GM12864 (cell line): Measurements from ENCODE around the gene CCDC9B.

Source experiments
- DNase-seq: peaks from one replicate; pipeline ENCODE4 v3.0.0-alpha.2; 2011; ENCODE audit warnings: low read depth
- H3K4me3 ChIP-seq: 2 replicates; pipeline ENCODE4 v1.5.1; 2011; ENCODE audit warnings: mild to moderate bottlenecking, low read depth, low read length, control low read depth
- TF ChIP-seq, protein P1 (sequence below): IDR thresholded peaks from 2 replicates; pipeline ENCODE4 v1.5.1; 2011; ENCODE audit warnings: low read depth, mild to moderate bottlenecking, moderate library complexity, low read length, control low read depth, inconsistent platforms; ENCODE audit errors: missing control alignments

The CCDC9B gene

DNA sequence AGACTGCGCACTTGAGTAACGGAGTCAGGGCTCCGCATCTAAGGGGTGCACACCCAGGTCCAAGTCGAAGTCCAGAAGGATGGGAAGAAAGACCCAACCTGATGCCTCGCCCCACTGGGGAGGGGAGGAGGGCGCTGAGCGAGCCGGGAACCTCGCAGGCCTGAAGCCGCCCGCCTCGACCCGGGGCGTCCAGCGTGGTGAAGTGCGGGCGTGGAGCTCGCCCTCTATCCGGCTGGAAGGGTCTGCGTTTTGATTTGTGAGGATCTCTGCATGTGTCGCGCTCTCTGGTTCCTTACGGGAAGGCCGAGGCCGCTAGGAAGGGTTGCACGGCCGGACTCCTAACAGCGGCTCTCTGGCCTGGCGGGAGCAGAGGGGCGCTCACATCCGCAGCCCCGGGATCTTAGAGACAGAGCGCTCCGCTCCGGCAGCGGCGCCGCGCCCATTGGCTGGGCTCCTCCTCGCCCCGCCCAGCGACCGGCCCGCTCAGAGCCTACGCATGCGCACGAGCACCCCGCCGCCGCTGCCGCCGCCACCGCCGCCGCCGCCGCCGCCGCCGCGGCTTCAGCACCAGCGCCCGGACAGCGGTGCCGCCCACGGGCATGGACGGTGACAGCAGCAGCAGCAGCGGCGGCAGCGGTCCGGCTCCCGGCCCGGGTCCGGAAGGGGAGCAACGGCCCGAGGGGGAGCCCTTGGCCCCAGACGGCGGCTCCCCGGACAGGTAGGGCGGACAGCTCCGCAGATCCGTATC is 17.2 kb upstream of the CCDC9B start, which contains the start of gene DISP2:
Gene DISP2 (plus strand): TSS at position 497 of the 748 bp plus-strand sequence. CDS start 103 bp downstream, at position 600.
- DNase-seq = no peak
- TF ChIP-seq, protein P1, sequence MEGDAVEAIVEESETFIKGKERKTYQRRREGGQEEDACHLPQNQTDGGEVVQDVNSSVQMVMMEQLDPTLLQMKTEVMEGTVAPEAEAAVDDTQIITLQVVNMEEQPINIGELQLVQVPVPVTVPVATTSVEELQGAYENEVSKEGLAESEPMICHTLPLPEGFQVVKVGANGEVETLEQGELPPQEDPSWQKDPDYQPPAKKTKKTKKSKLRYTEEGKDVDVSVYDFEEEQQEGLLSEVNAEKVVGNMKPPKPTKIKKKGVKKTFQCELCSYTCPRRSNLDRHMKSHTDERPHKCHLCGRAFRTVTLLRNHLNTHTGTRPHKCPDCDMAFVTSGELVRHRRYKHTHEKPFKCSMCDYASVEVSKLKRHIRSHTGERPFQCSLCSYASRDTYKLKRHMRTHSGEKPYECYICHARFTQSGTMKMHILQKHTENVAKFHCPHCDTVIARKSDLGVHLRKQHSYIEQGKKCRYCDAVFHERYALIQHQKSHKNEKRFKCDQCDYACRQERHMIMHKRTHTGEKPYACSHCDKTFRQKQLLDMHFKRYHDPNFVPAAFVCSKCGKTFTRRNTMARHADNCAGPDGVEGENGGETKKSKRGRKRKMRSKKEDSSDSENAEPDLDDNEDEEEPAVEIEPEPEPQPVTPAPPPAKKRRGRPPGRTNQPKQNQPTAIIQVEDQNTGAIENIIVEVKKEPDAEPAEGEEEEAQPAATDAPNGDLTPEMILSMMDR = no peak
- H3K4me3 ChIP-seq = peak within 1 kb of the TSS; percentile 58

DNA sequence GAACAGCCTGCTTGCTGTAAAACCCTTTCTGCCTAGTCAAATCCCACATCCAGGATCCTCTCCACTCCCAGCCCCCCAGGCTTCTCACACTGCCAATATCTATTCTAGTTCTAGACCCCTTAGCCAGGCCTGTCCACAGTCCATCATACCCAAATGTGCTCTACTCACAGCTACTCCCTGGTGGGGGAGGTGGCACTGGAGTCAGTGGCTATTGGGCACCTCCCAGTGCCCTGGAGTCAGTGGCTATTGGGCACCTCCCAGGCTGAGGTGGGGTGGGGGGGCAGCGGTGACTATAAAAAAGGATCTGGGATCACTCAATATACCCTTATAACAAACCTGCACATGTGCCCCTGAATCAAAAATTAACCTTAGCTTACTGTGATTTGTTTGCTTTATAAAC is 16.5 kb upstream of the CCDC9B start:
- TF ChIP-seq, protein P1 = no peak
- H3K4me3 ChIP-seq = no peak overlapping the region
- no peak for DNase-seq

DNA sequence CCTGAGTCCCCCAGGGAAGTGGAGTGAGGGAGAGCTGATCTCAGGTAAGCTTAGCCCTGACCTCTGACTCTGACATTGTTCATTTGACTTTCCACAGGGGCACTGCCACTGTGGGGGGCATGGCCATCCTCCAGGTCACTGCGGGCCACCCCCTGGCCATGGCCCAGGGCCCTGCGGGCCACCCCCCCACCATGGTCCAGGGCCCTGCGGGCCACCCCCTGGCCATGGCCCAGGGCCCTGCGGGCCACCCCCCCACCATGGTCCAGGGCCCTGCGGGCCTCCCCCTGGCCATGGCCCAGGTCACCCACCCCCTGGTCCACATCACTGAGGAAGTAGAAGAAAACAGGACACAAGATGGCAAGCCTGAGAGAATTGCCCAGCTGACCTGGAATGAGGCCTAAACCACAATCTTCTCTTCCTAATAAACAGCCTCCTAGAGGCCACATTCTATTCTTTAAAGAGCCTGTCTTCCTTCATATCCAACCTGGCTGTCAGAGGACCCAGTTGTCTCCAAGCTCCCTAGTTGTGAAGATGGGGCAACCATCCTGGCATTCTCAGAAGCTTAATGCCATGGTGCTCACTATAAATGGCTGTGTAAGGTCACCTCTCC is 15.3 kb upstream of the CCDC9B start:
- TF ChIP-seq, protein P1 = no peak
- no peak overlapping the region for H3K4me3 ChIP-seq
- no peak for DNase-seq

DNA sequence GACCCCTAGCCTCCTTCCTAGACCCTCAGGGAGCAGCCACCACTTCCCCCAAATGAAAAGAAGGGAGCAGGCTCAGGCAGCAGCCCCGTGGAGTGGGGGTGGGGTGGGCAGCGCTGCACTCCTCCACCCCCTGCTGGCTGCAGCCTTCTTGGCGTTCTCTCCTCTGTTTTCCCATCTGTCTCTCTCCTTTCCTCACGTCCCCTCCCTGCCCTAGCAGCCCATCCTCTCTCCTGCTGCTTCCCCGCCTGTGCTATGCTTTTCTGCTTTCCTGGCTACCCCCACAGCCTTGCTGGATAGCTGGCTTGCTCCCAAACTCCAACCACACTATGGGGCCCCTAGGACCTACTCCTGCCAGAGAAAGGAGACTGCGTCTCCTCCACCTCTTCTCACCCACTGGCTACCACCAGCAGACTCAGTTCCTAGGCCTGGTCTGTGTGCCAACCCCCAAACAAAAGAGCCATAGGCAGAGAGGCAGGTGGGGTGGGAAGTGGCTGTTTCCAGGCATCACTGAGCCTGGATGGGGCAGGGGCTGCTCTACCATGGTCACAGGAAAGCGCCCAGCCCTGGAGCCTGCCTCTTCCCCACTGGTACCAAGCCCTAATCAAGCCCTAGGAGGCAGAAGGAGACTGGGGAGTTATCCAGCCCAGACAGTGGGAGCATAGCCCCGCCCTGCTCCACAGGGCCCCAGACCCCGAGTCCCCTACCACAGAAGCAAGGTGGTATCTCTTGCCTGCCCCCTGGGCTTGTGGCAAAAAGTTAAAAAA is 13.9 kb upstream of the CCDC9B start:
- H3K4me3 ChIP-seq = no peak overlapping the region
- TF ChIP-seq, protein P1 = peak; percentile 44
- DNase-seq = no peak

DNA sequence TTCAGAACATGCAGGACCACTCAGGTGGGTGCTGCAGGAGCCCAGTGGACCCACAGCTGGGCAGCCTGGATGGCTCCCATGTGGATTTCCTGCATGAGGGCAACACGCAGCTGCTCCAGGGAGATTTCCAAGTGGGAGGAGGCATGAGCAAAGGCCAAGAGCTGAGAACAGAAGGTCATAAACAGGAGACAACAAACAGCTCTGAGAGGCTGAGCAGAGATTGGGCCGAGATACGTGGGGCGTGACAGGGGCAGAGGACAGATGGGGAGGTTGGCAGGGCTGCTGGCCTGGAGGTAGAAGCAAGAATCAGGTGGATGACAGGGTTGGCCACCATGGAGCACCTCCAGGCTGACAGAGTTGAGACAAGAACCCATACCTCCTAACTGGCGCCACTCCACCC is 13.0 kb upstream of the CCDC9B start:
- TF ChIP-seq, protein P1 = no peak

DNA sequence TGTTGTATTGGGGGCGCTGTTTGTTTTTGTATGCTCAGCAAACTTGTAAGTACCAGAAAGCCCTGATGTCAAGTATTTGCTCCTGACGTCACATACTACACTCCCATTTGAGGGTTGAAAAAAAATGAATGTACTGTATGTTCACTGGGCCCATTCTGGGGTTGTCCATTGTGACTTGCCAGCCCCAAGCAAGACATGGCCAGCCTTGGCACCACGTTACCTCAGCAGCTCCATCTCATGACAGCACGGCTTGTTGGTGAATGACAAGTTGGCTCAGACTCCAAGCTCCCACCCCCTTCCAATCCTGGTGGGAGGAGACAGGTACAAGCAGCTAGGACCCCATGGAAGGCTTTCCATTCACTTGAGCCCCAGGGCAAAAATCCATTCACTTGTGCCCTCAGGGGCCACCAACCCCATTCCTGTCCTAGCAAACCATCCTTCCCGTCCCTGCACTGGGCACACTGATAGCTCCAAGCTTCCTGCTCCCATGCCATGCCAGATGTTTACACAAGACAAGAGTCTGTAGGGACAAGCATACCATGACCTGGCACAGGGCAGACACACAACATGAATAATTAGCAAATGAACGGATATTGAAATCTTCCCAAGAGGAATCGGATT is 11.7 kb upstream of the CCDC9B start:
- no peak overlapping the region for H3K4me3 ChIP-seq
- TF ChIP-seq, protein P1 = no peak
- no peak for DNase-seq

More for the DNA sequence above, 13.0 kb upstream of the CCDC9B start:
- DNase-seq = no peak
- no peak overlapping the region for H3K4me3 ChIP-seq
